GM12872 (cell line): ENCODE measurements around the gene ANKZF1.

Source experiments
- CTCF ChIP-seq: IDR thresholded peaks from 3 replicates; pipeline ENCODE4 v1.5.1; 2011; ENCODE audit warnings: low read depth, mild to moderate bottlenecking, low read length, moderate library complexity; ENCODE audit not compliant: insufficient read depth

ANKZF1 gene

GRCh38 chr2:219266232-219266631, 36.6 kb downstream of the ANKZF1 start:
- no peak for TF ChIP-seq CTCF

DNA sequence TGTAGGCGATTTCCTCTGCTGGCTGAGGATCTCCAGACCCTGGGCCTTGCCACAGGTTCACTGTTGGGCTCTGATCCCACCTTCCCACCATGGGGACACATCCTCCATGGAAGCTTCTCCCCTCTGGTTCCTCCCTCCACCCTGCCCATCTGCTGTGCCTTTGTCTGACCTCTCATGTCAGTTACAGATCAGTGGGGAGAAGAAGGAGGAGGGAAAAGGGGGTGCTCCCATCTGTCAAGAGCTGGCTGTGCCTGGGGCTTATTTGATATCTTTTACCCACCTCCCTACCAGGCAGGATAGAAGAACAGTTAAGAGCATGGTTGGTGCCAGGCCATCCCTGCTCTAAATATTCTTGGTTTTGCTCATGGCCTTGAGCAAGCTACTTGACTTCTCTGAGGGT, 37.3 kb downstream of the ANKZF1 start:
- TF ChIP-seq CTCF = no peak

GRCh38 chr2:219268294-219268693, 38.7 kb downstream of the ANKZF1 start:
- TF ChIP-seq CTCF = no peak

- no peak for TF ChIP-seq CTCF
These were observed 39.9 kb downstream of the ANKZF1 start for GRCh38 chr2:219269362-219270054.

GRCh38 chr2:219270055-219270372, 40.4 kb downstream of the ANKZF1 start:
- no peak for TF ChIP-seq CTCF

GRCh38 chr2:219271021-219271420, 41.4 kb downstream of the ANKZF1 start:
- TF ChIP-seq CTCF = no peak

- no peak for TF ChIP-seq CTCF
These were observed 42.8 kb downstream of the ANKZF1 start for GRCh38 chr2:219272356-219272755.
